CD4-positive, alpha-beta T cell (primary cell): ENCODE results near the gene CALHM2. TPM values are rescaled to one million over a fixed set of nuclear protein-coding genes. Genes with fewer than 3 reads are reported as not detected.
A peak's percentile ranks its signal among the peaks of the same experiment; 100 is the strongest.

Experiments used
- ATAC-seq: fragments of 200-7000 bp; cut with Tn5 transposase; one replicate; pipeline ENCODE4 v1.10.0; 2022; ENCODE audit warnings: mild to moderate bottlenecking; ENCODE audit not compliant: poor library complexity
- CTCF ChIA-PET: fragments of 350-600 bp; sonication (Branson Sonifier 250); formaldehyde crosslinking; loops from one replicate; lab custom pipeline; 2021; ENCODE audit warnings: antibody characterized with exemption, inconsistent platforms; lab: Charles Lee
- POLR2A ChIA-PET: fragments of 350-600 bp; sonication (Branson Sonifier 250); formaldehyde crosslinking; loops from one replicate; lab custom pipeline; 2021; ENCODE audit warnings: antibody characterized with exemption, inconsistent platforms; lab: Charles Lee
- DNase-seq, 14 experiments: peaks; one replicate each; pipeline ENCODE4 v3.0.0-alpha.2; 2013 to 2020; ENCODE audit warnings: mixed read lengths in 2 of 14
- H3K27ac ChIP-seq, 2 donors: one replicate each; pipeline versions ENCODE4 v1.5.1 to v1.7.0; 2013; ENCODE audit warnings: low read length in 2 of 2, low read depth in 1 of 2, mild to moderate bottlenecking in 1 of 2
- H3K27me3 ChIP-seq, 2 experiments: 1 replicate in 1 of 2; 2 replicates in 1 of 2; pipeline versions ENCODE4 v1.6.1 to v1.7.0; 2013; ENCODE audit warnings: low read length in 2 of 2, control low read depth in 1 of 2, mild to moderate bottlenecking in 1 of 2, moderate library complexity in 1 of 2; ENCODE audit not compliant: insufficient read depth in 2 of 2, control insufficient read depth in 1 of 2
- H3K36me3 ChIP-seq: one replicate; pipeline ENCODE4 v1.6.1; 2013; ENCODE audit warnings: low read length, control low read depth; ENCODE audit not compliant: insufficient read depth
- H3K4me1 ChIP-seq: one replicate; pipeline ENCODE4 v1.6.1; 2013; ENCODE audit warnings: low read length, control low read depth; ENCODE audit not compliant: insufficient read depth
- H3K4me3 ChIP-seq: one replicate; pipeline ENCODE4 v1.5.1; 2013; ENCODE audit warnings: mild to moderate bottlenecking, low read length, moderate library complexity
- H3K9me3 ChIP-seq, 2 experiments: 1 replicate in 1 of 2; 2 replicates in 1 of 2; pipeline versions ENCODE4 v1.6.1 to v1.7.0; 2013; ENCODE audit warnings: low read length in 2 of 2, mild to moderate bottlenecking in 2 of 2, control low read depth in 1 of 2, moderate library complexity in 1 of 2; ENCODE audit not compliant: control insufficient read depth in 1 of 2, insufficient read depth in 1 of 2
- H3K27ac Mint-ChIP-seq: one replicate; pipeline ENCODE4 v1.8.0; 2020; ENCODE audit warnings: mixed read lengths
- H3K27me3 Mint-ChIP-seq: one replicate; pipeline ENCODE4 v1.8.0; 2021; ENCODE audit warnings: mixed read lengths
- H3K36me3 Mint-ChIP-seq: one replicate; pipeline ENCODE4 v1.8.0; 2021; ENCODE audit warnings: low read depth, mixed read lengths
- H3K4me1 Mint-ChIP-seq: one replicate; pipeline ENCODE4 v1.8.0; 2021; ENCODE audit warnings: low read depth, mixed read lengths
- H3K4me3 Mint-ChIP-seq: one replicate; pipeline ENCODE4 v1.8.0; 2020; ENCODE audit warnings: mild to moderate bottlenecking, mixed read lengths
- H3K9me3 Mint-ChIP-seq: one replicate; pipeline ENCODE4 v1.8.0; 2020; ENCODE audit warnings: mixed read lengths
- CTCF ChIP-seq: fragments of 200-600 bp; IDR thresholded peaks from one replicate; pipeline ENCODE4 v1.8.0; 2022; ENCODE audit warnings: antibody characterized with exemption, mild to moderate bottlenecking
- intact Hi-C, 2 experiments: fragments of 100-400 bp; cut with DNase I in 1 of 2; cut with micrococcal nuclease in 1 of 2; formaldehyde crosslinking; loops; one replicate each; pipeline versions ENCODE4 v1.15.1 to v1.9.0; 2023 to 2025; cut with DNase I, micrococcal nuclease
- total RNA-seq, 174 experiments: library from RNA in 2 of 174; stranded (reverse) in 2 of 174; gene quantifications; one replicate each; pipeline ENCODE4 v1.2.3 and lab custom pipeline; 2021 to 2026

The CALHM2 gene
- total RNA-seq, 2 experiments from 2014 or later: 3.1 to 4.0 TPM

GRCh38 chr10:103397191-103397825 lies 54.9 kb downstream of the CALHM2 start:
- no peak for ATAC-seq
- ChIA-PET POLR2A (interaction anchor here (1.4 to 2.8 kb wide), 4 partner anchors 29 to 55 kb away, joined by 5 to 27 read pairs (median 6); partner anchors contain the start of genes CALHM2, PCGF6 and TAF5), CTCF (no interaction called here)
- Mint-ChIP-seq H3K4me1 (peaks cover 55% of the 10 kb centered on the region), H3K36me3 (peaks cover 65% of the 10 kb centered on the region), H3K4me3 (peak overlapping the region; percentile 99), H3K9me3 (no peaks in the 10 kb centered on the region), H3K27me3 (no peaks in the 10 kb centered on the region), H3K27ac (peak overlapping the region; percentile 96)
- TF ChIP-seq CTCF: no peak
- H3K36me3 ChIP-seq: peaks cover 39% of the 10 kb centered on the region
- intact Hi-C loops: no loop called here
- no peaks in the 10 kb centered on the region for H3K27me3 ChIP-seq
- H3K27ac ChIP-seq: peak overlapping the region in 1 of 2 donors; percentile 61
- peak overlapping the region; percentile 95 for H3K4me3 ChIP-seq
- H3K9me3 ChIP-seq: no peaks in the 10 kb centered on the region
- peak in 1 of 14 experiments; percentile 22 for DNase-seq
- H3K4me1 ChIP-seq: peaks cover 23% of the 10 kb centered on the region

GRCh38 chr10:103396789-103397087 lies 55.4 kb downstream of the CALHM2 start:
- peaks cover 68% of the 10 kb centered on the region for H3K36me3 Mint-ChIP-seq

More at GRCh38 chr10:103396789-103397087, 55.4 kb downstream of the CALHM2 start:
- no peaks in the 10 kb centered on the region for H3K27me3 Mint-ChIP-seq
- Histone ChIP-seq H3K4me1 (peaks cover 23% of the 10 kb centered on the region), H3K36me3 (peaks cover 39% of the 10 kb centered on the region), H3K9me3 (no peaks in the 10 kb centered on the region), H3K27ac (peak overlapping the region; percentile 56 to 61), H3K4me3 (peak overlapping the region; percentile 95), H3K27me3 (no peaks in the 10 kb centered on the region)
- peaks cover 55% of the 10 kb centered on the region for H3K4me1 Mint-ChIP-seq
- intact Hi-C loops: loop anchor here (1.0 kb wide), 1 partner anchor 28 kb away; no protein-coding TSS in a partner anchor
- POLR2A ChIA-PET: interaction anchor here (1.4 to 2.8 kb wide), 4 partner anchors 29 to 56 kb away, joined by 5 to 27 read pairs (median 6); partner anchors contain the start of genes CALHM2, PCGF6 and TAF5
- no peak for TF ChIP-seq CTCF
- no peaks in the 10 kb centered on the region for H3K9me3 Mint-ChIP-seq
- peak overlapping the region; percentile 96 for H3K27ac Mint-ChIP-seq
- CTCF ChIA-PET: no interaction called here
- DNase-seq (no peak), ATAC-seq (no peak)
- H3K4me3 Mint-ChIP-seq: peak overlapping the region; percentile 99

Other genes starting within 250 kb of the CALHM2 start
- not detected for gene RPEL1, start 206.5 kb downstream of the CALHM2 start, total RNA-seq
- gene INA, start 175.2 kb downstream of the CALHM2 start, total RNA-seq: not detected
- gene PCGF6, start 101.2 kb downstream of the CALHM2 start, total RNA-seq: 1 to 10 TPM; 1.6 to 1.8 TPM
- gene TAF5, start 84.4 kb downstream of the CALHM2 start, total RNA-seq: 1 to 10 TPM; 3.8 to 4.0 TPM
- 100 to 1,000 TPM; 107 to 111 TPM for gene ATP5MK, start 55.9 kb downstream of the CALHM2 start, total RNA-seq
- 10 to 100 TPM; 13.3 to 16.4 TPM for gene PDCD11, start 55.7 kb downstream of the CALHM2 start, total RNA-seq
- not detected for gene CALHM1, start 6.5 kb upstream of the CALHM2 start, total RNA-seq
- gene CALHM3, start 26.9 kb upstream of the CALHM2 start, total RNA-seq: not detected
- gene NEURL1, start 41.3 kb upstream of the CALHM2 start, total RNA-seq: 1 to 10 TPM in 1 of 2 experiments, under 1 TPM in 1; 0.85 to 1.1 TPM